IPS DF 6.9 (cell line): ENCODE data around the gene FLAD1.

Experiments used
- DNase-seq: peaks from one replicate; pipeline ENCODE4 v3.0.0-alpha.2; 2013; ENCODE audit warnings: low read depth, low spot score
- H3K27ac ChIP-seq: one replicate; pipeline ENCODE4 v1.5.1; 2013; ENCODE audit warnings: low read length, control low read depth
- H3K27me3 ChIP-seq: 2 replicates; pipeline ENCODE4 v1.6.1; 2013; ENCODE audit warnings: mild to moderate bottlenecking, low read length; ENCODE audit not compliant: control insufficient read depth, insufficient read depth
- H3K36me3 ChIP-seq: 2 replicates; pipeline ENCODE4 v1.6.1; 2013; ENCODE audit warnings: low read length; ENCODE audit not compliant: control insufficient read depth, insufficient read depth
- H3K4me1 ChIP-seq: 2 replicates; pipeline ENCODE4 v1.6.1; 2013; ENCODE audit warnings: low read length; ENCODE audit not compliant: control insufficient read depth, insufficient read depth
- H3K4me3 ChIP-seq: 2 replicates; pipeline ENCODE4 v1.5.1; 2013; ENCODE audit warnings: mild to moderate bottlenecking, low read length
- H3K9me3 ChIP-seq: 2 replicates; pipeline ENCODE4 v1.6.1; 2013; ENCODE audit warnings: low read length, inconsistent platforms; ENCODE audit not compliant: control insufficient read depth, insufficient read depth
- WGBS: extraction: QIAGEN DNeasy Blood & Tissue Kit; methylation state at CpG from one replicate; pipeline ENCODE4 v1.1.7; 2013; ENCODE audit warnings: mixed read lengths, missing lambda C conversion rate; ENCODE audit not compliant: insufficient read length, insufficient coverage; 5-methylcytosine and 5-hydroxymethylcytosine counted together

FLAD1 gene

GRCh38 chr1:155033524-155033923 lies 50.4 kb downstream of the FLAD1 start, which contains the start of the genes DCST1 and DCST2:
Gene DCST1 (plus strand): TSS chr1:155033824. CDS start chr1:155034037, 213 bp downstream.
Gene DCST2 (minus strand): TSS chr1:155033781. CDS start chr1:155033701, 80 bp downstream.
- no peaks in the 10 kb centered on the region for H3K27me3 ChIP-seq
- DNase-seq = no peak
- H3K4me3 ChIP-seq = no peak within 1 kb of the TSS
- no CpG with 5 or more reads among the region's 9 CpGs for WGBS
- no peak within 1 kb of the TSS for H3K27ac ChIP-seq
- H3K9me3 ChIP-seq = no peaks in the 10 kb centered on the region
- H3K4me1 ChIP-seq = no peaks in the 10 kb centered on the region; the same call in 1 of the 2 replicates
- H3K36me3 ChIP-seq = no peaks in the 10 kb centered on the region

GRCh38 chr1:155034318-155035208 lies 51.4 kb downstream of the FLAD1 start:
- H3K27ac ChIP-seq = no peak overlapping the region
- DNase-seq = no peak
- no peaks in the 10 kb centered on the region; the same call in 1 of the 2 replicates for H3K4me1 ChIP-seq
- H3K4me3 ChIP-seq = no peak overlapping the region
- WGBS = no CpG with 5 or more reads among the region's 20 CpGs
- no peaks in the 10 kb centered on the region for H3K36me3 ChIP-seq
- H3K9me3 ChIP-seq = no peaks in the 10 kb centered on the region
- no peaks in the 10 kb centered on the region for H3K27me3 ChIP-seq

- no peak for DNase-seq
- H3K27me3 ChIP-seq = no peaks in the 10 kb centered on the region
- WGBS = no CpG with 5 or more reads among the region's 2 CpGs
- no peak overlapping the region for H3K4me3 ChIP-seq
- H3K9me3 ChIP-seq = no peaks in the 10 kb centered on the region
- no peak overlapping the region for H3K27ac ChIP-seq
- no peaks in the 10 kb centered on the region for H3K36me3 ChIP-seq
- H3K4me1 ChIP-seq = no peaks in the 10 kb centered on the region; the same call in 1 of the 2 replicates
These were observed 52.8 kb downstream of the FLAD1 start for GRCh38 chr1:155035936-155036335.

GRCh38 chr1:155037043-155037442 lies 53.9 kb downstream of the FLAD1 start:
- no CpG with 5 or more reads among the region's 3 CpGs for WGBS
- Histone ChIP-seq H3K9me3 (no peaks in the 10 kb centered on the region), H3K27me3 (no peaks in the 10 kb centered on the region), H3K4me3 (no peak overlapping the region), H3K36me3 (no peaks in the 10 kb centered on the region), H3K27ac (no peak overlapping the region), H3K4me1 (no peaks in the 10 kb centered on the region; the same call in 1 of the 2 replicates)
- no peak for DNase-seq

GRCh38 chr1:155037851-155038441 lies 54.8 kb downstream of the FLAD1 start:
- no peaks in the 10 kb centered on the region for H3K36me3 ChIP-seq
- no CpG with 5 or more reads among the region's 6 CpGs for WGBS
- H3K27ac ChIP-seq = no peak overlapping the region
- H3K27me3 ChIP-seq = no peaks in the 10 kb centered on the region
- no peaks in the 10 kb centered on the region for H3K9me3 ChIP-seq
- no peak for DNase-seq
- H3K4me1 ChIP-seq = no peaks in the 10 kb centered on the region; the same call in 1 of the 2 replicates
- H3K4me3 ChIP-seq = no peak overlapping the region

GRCh38 chr1:155038602-155039307 lies 55.6 kb downstream of the FLAD1 start:
- no peak for DNase-seq
- WGBS = no CpG with 5 or more reads among the region's 8 CpGs
- H3K4me1 ChIP-seq = no peaks in the 10 kb centered on the region; the same call in 1 of the 2 replicates
- H3K27ac ChIP-seq = no peak overlapping the region
- no peaks in the 10 kb centered on the region for H3K9me3 ChIP-seq
- no peak overlapping the region for H3K4me3 ChIP-seq
- no peaks in the 10 kb centered on the region for H3K36me3 ChIP-seq
- H3K27me3 ChIP-seq = no peaks in the 10 kb centered on the region

- Histone ChIP-seq H3K27me3 (no peaks in the 10 kb centered on the region), H3K4me3 (no peak overlapping the region), H3K36me3 (no peaks in the 10 kb centered on the region), H3K27ac (no peak overlapping the region), H3K4me1 (no peaks in the 10 kb centered on the region; the same call in 1 of the 2 replicates), H3K9me3 (no peaks in the 10 kb centered on the region)
- WGBS = no CpG with 5 or more reads among the region's 4 CpGs
- DNase-seq = no peak
These were observed 56.1 kb downstream of the FLAD1 start for GRCh38 chr1:155039308-155039669.

- WGBS = no CpG with 5 or more reads among the region's 14 CpGs
- no peaks in the 10 kb centered on the region for H3K9me3 ChIP-seq
- H3K36me3 ChIP-seq = no peaks in the 10 kb centered on the region
- H3K4me3 ChIP-seq = no peak overlapping the region
- H3K27ac ChIP-seq = no peak overlapping the region
- no peak for DNase-seq
- peaks cover 3% of the 10 kb centered on the region for H3K4me1 ChIP-seq
- no peaks in the 10 kb centered on the region for H3K27me3 ChIP-seq
These were observed 57.4 kb downstream of the FLAD1 start for GRCh38 chr1:155040358-155041093.
